ENCODE data around the gene ZNF773.

GRCh38 chr19:57537953-57538547 lies 38.3 kb downstream of the ZNF773 start:
- TF ChIP-seq, protein P1, sequence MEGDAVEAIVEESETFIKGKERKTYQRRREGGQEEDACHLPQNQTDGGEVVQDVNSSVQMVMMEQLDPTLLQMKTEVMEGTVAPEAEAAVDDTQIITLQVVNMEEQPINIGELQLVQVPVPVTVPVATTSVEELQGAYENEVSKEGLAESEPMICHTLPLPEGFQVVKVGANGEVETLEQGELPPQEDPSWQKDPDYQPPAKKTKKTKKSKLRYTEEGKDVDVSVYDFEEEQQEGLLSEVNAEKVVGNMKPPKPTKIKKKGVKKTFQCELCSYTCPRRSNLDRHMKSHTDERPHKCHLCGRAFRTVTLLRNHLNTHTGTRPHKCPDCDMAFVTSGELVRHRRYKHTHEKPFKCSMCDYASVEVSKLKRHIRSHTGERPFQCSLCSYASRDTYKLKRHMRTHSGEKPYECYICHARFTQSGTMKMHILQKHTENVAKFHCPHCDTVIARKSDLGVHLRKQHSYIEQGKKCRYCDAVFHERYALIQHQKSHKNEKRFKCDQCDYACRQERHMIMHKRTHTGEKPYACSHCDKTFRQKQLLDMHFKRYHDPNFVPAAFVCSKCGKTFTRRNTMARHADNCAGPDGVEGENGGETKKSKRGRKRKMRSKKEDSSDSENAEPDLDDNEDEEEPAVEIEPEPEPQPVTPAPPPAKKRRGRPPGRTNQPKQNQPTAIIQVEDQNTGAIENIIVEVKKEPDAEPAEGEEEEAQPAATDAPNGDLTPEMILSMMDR (IDR thresholded peaks at IDR 0.05; ENCODE audit: low read depth, low read length, missing input control), result no peak
- no peak for TF ChIP-seq JUND (IDR thresholded peaks at IDR 0.05)
- no peak for TF ChIP-seq FOXA1 (IDR thresholded peaks at IDR 0.05)

Data from liver (tissue), 3 donors.